Cortex of kidney (tissue), 1 donor: ENCODE measurements around the gene F11R.
A peak's percentile ranks its signal among the peaks of the same experiment; 100 is the strongest.
"Not testable (repeated sequence)": the region's sequence is repeated elsewhere in the genome, so short reads cannot be mapped to it uniquely, and the experiment has no call there.

Experiments used
- DNase-seq: peaks from one replicate; lab custom pipeline; 2025; lab: John Stamatoyannopoulos, UW

F11R gene

DNA sequence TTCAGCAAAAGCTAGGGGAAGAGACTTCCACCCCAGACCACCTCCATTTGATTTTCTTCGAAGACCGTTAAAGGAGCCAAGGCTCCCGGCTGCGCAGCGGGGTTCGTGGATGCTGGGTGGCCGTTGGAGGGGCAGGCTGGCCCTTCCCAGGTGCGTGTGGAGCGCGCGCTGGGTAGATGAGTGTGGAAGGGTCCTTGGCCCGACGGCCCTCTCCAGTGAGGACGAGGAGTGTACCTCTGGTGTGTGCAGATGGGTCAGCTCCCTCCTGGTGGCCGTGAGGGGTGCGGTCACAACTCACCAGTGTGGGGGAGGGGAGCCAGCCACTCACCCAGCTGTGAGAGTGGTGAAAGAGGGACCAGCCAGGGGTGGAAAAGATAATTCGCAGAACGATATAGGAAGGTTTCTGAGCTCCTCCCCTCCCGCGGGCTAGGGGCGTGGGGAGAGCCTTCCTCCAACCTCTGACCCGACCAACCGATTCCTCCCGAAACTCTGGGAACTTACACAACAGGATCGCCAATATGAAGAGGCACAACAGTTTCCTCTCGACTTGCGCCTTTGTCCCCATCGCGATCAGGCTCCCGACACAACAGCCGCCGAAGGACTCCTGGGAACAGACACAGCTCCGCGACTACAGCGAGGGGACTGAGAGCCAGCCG, at the start of gene F11R:
F11R (minus strand) TSS at position 644 of the 656 bp plus-strand sequence; CDS start at position 565, 79 bp downstream.
- DNase-seq = peak; percentile 49

DNA sequence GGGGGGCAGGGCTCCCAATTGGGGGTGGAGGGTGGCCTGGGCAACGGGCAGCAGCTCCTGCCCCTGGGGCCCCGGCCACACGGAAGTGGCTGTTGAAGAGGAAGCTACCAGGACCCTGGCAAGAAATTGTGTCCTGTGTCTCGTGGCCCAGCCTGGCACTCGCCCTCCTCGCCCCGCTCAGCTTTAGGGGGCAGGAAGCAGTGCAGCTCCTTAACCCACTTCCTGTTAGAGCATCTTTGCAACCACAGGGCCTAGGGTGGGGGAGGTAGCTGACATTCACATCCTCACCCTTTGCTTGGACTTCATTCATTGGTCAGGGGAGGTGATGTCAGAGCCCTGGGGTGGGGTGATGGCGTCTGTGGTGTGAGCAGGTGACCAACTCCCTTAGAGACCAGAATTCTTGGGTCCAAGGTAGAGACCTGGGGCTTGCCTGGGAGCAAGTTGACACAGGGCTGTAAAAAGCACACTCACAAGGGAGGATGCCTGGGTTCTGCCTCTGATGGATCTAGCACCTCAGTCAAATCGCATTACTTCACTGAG, 48.8 kb upstream of the F11R start, which contains the start of gene ARHGAP30:
ARHGAP30 (minus strand) TSS at position 161 of the 540 bp plus-strand sequence. CDS start 267 bp downstream, outside the sequence.
- DNase-seq = no peak

DNA sequence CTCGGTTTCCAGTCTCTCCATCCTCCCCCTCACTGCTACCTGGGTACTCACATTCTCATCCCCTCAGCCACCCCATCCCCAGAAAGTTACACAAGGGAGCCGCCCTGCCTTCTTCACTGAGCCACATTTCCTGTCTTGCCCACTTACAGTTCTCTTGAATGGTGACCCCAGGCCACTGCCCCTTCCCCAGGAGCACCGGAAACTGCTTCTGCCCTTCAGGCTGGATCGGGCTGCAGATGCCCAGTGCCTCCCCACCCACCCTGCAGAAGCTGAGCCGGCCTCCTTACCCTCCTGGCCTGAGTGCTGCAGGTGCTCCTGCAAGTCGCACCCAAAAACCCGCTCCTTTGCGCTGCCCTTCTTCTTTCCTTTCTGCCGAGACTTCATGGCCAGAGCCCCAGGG, 48.3 kb upstream of the F11R start:
- DNase-seq = no peak

DNA sequence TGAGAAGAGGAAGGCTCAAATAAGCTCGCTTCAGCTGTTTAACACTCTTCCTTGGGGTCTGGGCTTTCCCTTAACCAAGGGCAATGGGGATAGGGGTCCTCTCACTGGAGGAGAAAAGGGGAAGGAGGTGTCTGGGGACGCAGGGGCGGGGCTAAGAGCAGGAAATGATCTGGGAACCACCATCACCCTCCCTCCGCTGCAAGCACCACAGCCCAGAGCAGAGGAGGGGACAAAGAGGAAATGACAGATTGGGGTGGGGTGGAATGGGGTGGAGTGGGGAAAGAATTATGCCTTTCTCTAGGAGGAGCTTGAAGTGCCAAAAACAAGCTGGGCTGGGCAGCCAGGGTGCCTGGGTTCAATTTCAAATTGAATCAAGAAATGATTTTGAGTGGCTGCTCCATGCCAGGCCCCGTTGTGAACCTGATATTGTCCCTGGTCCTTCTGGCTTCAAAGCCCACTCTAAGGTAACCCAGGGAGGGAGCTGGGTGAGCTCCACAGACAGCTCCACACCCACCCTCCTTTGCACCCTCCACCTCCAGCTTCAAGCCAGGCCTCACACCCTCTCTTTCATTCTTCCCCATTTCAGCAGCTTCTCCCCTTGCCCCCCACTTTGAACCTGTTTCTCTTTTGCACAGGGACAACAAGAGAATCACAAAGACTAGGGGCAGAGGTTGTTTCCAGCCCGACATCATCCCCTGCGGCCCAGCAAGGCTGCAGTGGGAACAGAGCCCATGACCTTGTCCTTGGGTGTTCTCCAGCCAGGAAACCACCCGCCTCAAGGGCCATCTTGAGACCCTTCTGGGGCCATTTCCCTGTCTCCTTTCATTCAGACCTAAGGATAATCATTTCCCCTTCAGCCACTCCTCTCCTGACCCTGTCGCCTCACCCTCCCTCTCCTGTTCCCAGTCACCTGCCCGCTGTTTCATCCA, 47.6 kb upstream of the F11R start:
- DNase-seq = no peak

DNA sequence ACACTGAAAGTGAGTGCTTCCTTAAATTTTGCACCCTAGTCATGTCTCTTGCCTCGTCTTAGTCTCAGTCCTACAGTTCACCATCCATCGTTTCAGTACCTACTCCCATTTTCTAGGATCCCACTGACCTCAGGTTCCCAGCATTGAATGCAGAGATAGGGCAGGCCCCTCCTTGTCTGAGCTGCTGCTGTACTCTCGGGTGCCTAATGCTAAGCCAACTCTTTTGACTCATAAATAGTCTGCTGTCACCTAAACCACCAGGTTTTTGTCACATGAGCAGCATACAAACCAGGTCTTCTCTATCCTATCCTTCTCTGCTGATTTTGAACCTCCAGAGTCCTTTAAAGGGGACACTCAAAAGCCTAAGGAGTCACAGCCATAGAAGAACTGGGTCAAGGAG, 45.7 kb upstream of the F11R start:
- no peak for DNase-seq

DNA sequence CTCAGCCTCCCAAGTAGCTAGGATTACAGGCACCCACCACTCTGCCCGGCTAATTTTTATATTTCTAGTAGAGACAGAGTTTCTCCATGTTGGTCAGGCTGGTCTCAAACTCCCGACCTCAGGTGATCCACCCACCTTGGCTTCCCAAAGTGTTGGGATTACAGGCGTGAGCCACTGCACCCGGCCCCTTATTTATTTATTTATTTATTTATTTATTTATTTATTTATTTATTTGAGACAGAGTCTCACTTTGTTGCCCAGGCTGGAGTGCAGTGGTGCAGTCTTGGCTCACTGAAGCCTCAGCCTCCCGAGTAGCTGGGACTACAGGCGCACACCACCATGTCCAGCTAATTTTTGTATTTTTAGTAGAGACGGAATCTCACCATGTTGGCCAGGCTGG, 44.7 kb upstream of the F11R start:
- DNase-seq = not testable (repeated sequence)

DNA sequence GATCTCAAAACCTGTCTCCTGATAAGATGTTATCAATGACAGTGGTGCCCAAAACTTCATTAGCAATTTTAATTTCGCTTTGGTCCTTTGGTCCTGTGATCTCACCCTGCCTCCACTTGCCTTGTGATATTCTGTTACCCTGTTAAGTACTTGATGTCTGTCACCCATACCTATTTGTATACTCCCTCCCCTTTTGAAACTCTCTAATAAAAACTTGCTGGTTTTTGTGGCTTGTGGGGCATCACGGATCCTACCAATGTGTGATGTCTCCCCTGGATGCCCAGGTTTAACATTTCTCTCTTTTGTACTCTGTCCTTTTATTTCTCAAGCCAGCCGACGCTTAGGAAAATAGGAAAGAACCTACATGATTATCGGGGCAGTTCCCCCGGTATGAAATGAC, 43.0 kb upstream of the F11R start:
- DNase-seq = not testable (repeated sequence)

DNA sequence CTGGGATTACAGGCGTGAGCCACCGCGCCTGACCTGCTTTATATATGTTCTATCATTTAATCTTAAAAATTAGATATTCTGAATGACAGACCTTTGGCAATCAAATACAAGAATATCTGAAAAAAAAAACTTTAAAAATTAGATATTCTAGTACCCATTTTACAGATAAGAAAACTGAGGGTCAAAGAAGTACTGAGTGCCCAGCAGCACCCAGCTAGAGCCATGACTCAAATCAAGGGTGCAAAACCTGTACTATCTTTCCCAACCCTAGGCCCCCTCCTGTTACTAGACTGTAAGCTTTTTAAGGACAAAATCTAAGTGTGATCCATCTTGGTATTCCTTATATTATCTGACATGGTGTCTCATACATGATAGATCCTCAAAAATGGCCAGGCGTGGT, 40.5 kb upstream of the F11R start:
- no peak for DNase-seq

DNA sequence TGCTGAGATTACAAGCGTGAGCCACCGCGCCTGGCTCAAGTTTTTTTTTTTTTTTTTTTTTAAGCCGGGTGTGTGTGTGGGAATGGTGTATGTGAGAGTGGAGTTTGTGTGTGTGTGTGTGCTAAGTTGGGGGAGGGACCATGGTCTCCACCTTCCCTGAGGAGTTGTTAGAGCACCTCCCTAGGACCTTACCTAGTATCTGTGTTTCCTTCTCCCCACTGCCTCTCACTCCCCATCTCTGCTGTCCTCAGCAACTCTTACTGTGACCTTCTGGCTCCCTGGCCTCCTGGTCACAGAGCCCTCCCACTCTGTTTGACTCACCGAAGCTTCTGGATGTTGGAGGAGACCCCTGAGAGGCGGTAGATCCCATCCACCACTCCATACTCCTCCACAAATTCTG, 38.3 kb upstream of the F11R start:
- no peak for DNase-seq

DNA sequence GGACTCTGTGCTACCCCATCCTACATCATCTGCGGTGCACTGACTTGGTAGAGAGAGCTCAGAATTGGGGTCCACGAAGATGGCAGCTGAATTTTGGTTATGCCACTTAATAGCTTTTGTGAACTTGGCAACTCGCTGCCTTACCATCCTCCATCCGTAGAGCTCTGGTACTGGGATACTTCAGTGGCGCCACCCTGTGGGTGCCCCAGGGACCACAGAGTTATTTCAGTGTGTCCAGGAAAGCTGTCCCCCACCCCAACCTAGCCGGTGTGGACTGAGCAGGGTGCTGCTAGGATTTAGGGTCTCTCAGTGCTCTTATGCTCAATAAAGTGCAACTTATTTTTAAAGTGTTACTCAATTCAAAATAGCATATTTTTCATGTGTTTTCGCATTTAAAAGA, 33.9 kb upstream of the F11R start:
- no peak for DNase-seq

DNA sequence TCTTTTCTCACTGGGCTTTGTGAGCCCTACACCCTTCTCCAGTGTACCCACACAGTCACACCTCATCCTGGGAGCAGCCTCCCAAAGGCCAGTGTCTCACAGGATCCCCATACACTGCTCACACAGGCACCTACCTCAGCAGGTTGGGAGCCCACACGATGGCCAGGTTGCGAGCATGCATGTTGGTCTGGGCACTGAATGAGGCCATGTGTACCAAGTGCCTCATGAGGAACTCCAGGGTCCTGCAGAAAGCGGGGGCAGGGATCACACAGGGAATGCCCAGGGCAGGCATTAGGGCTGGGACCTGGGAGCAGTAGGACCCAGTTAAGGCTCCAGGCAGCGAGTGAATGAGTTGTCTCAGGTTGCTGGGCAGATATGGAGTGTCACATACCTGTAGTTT, 33.3 kb upstream of the F11R start:
- DNase-seq = no peak

DNA sequence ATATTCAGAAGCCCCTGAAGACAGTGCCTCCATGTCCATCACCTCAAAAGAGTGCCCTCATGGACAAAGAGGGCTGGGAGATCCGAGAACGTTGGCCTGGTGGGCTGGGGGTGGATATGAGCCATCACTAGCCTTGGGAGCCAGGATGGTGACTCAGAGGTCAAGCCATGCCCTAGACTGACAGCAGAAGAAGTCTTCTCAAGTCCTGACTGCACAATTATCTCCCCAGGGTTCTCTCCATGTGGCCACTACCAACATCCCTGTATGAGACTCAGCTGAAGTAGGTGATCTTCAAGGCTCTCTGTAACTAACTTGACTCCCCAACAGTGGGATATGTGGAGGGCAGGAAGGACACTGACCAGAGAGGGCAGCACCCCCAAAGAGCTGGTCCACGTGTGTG, 31.9 kb upstream of the F11R start:
- no peak for DNase-seq

DNA sequence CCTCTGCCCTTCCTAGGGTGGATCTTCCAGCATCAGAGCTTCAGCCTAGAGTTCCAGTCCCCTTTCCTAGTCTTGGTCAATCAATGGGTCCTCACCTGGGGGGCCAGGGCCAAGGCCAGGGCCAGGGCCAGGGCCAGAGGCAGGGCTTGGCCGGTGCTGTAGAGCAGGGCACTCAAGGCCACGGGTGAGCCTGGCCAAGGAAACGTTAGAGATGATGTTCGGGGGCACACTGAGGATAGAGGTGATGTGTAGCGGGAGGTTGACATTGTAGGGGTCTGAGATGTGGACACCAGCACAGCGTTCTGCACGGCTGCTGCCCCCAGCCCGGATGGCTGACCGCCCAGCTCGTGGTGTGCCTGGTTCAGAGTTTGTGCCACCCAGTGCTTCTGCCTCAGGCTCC, 30.3 kb upstream of the F11R start:
- no peak for DNase-seq

DNA sequence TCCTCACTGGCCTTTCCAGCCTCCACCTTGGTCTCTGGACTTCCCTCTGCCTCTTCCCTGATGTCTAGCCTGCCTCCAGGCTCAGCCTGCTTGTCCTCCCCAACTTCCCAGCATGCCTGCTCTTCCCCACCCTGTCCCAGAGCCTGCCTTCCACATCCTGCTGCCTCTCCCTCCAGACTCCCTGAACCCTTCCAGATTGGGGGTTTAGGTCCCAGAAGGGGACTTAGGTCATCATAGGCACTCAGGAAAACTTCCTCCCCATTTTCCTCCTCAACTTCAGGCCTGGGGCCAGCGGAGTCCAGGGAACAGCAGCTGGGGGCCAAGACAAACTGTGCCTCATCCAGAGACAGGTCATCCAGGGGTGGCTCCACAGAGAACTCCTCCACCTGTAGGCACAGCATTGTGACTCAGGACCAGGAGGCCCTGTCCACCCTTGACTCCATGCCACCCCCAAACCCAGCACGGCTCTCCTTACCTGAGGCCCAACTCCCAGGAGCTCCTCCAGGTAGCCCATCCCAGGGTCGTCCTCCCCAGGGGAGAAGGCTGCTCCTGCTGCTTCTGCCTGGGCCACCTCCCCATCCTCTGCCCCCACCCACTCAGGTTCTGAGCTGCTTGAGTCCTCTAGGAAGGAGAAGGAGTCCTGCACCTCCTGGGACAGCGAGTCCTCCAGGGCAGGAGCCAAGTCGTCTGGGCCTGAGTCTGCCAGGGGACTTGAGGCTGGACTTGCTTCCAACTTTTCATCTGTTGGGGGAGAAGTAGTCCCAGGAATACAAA, 28.2 kb upstream of the F11R start:
- no peak for DNase-seq

DNA sequence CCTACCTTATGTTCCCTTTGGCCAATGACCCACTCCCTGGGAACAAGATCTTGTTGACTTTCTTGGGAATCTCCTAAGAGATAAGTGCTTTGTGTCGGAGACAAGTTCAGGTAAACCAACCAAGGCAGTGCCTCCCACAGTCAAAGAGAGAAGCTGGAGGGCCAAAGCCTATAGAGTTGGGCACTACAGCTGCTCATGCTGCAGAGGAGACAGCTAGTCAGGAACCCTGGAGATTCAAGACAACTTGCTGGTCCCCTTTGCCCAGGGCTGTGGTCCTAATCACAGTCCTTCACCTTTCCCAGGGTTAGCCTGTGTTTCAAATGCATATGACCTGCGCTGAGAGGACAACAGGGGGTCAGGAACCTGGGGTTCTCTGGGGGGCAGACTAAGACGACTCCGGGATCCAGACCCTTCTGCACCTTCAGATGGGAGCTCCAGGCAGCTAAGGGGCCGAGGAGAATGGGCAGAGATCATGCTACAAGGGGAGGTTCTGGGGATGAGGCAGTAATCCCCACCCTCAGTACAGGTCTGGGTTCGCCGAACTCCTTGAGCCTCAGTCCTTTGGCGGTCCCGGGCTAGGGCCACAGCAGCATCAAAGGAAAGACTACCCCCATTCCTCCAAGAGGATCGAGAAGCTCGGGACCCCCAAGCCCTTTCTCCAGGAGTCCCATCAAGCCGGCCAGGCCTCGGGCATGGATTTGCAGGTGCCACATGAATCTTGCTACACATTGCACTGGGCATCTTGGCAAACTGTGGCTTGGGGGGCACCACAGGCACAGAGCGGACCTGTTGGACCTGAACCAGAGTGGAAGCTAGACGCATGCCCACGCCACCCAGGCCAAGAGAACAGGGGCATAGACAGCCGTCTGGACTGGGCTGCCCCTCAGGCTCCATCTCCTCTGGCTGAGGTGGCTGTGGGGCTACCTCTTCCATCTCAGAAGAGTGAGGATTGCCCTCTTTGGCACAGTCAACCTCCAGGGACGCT, 26.8 kb upstream of the F11R start:
- no peak for DNase-seq

DNA sequence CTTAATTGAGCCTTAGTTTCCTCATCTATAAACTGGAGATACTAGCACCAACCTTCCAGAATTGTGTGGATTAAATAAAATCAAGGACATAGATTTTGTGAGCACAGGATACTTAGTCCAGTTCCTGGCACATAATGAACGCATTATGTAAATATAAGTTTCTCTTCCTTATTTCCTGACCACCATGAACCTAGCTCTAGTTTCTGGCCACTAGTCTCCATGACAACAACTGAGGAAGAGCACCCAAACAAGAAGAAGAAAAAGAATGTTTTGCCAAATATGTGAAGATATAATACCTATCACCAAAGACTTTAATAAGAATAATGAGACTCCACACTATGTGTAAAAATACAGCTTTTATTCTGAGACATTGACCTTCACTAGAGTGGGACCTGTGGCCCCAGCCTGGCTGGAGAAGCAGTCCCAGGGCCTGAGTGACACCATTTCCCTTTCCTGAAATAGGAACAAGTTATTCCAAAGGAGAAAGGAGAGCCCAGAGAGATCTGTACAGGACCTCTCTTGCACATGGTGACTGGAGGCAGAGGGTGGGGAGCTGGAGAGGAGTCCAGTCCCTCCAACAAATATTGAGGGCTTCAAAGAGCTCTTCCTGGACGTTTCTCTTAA, 25.8 kb upstream of the F11R start:
- DNase-seq = no peak

DNA sequence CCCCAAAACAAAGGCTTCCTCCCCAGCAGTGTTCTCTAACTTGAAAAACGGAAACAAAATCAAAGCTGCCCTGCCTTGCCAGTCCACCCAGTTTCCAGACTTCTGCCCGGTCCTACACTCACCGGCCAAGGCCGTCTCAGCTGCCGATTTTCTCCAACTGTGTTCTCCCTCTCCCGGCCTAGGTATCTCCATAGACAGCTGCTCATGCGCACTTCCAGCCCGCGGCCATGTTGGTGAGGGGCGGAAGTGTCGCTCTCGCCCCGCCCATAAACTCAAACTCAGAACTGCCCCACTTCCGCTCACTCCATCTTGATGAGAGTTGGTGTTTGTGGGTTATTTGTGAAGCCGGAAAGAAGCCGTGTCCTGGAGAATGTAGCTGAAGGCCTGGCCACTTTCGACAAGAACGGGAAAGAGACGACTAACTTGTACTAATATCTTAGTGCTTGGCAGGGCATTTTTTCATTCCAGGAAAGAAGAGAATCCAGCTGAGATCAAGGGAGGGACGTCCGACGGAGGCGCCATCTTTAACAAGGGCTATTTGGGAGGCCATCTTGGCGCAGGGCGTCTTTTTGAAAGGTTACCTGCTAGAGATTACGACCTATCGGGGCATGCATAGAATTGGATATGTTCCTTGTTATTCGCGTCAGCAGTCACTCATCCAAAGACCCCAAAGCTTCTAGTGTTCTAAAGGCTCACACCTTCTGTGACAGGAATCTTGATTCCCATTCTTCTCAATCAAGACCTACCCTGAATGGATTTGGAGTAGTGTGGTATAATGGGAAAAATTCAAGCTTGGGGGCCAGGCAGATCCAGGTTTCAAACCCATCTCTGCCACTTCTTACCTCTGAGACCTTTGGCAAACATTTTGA, 25.0 kb upstream of the F11R start, which contains the start of gene USF1:
USF1 (minus strand) TSS at position 242 of the 869 bp plus-strand sequence. CDS start 2,702 bp downstream, outside the sequence.
- DNase-seq = no peak

DNA sequence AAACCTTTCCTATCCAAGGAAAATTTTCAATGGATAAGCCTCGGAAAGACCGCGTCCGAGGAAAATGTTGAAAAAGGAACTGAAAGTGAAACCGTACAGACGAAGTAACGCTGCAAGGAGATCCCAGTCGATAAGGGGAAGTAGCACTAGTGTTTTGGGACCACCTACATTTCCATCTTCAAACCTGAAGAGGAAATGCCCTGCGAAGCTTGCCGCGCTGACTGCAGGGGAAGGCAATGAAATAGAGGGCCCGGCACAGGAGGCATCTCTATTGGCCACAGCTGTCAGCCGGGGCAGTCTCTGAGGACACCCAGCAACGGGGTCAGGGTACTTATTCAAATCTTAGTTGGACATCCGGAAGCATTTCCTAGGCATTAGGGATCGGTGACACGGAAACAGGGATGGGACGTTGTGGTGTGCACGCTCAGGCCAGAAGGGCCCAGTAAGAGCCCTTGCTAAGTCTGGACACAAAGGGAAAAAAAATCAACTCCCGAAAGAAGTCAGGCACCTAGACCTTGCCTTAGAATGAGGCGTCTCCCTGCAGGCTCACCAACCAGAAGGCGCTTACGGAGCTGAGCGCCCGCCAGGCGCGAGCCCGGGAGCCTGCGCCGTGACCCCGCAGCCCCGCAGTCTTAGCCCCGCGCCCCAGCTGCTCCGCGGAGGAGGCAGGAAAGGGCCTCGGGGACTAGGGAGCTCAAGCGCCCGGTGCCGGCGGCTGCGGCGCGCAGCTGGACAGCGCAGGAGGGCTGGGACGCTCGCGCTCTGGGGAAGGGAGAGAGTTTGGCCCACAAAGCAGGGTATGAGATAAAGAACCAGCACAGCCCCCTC, 24.2 kb upstream of the F11R start:
- no peak for DNase-seq
